Nephron (organoid): Measurements from ENCODE around the gene EPB41L2.
A peak's percentile ranks its signal among the peaks of the same experiment; 100 is the strongest.
"Not testable (repeated sequence)": the region's sequence is repeated elsewhere in the genome, so short reads cannot be mapped to it uniquely, and the experiment has no call there.

ENCODE experiments used
- H3K27ac Mint-ChIP-seq, 3 experiments: 2 replicates each; pipeline ENCODE4 v1.8.0; 2020; ENCODE audit warnings: mixed read lengths in 3 of 3, mild to moderate bottlenecking in 2 of 3, moderate library complexity in 1 of 3
- H3K27me3 Mint-ChIP-seq: 2 replicates; pipeline ENCODE4 v1.8.0; 2021; ENCODE audit warnings: low read depth, mild to moderate bottlenecking, moderate library complexity, mixed read lengths
- H3K36me3 Mint-ChIP-seq: 2 replicates; pipeline ENCODE4 v1.8.0; 2020; ENCODE audit warnings: low read depth, mixed read lengths
- H3K4me1 Mint-ChIP-seq: 2 replicates; pipeline ENCODE4 v1.8.0; 2020; ENCODE audit warnings: mixed read lengths
- H3K4me3 Mint-ChIP-seq, 3 experiments: 2 replicates each; pipeline ENCODE4 v1.8.0; 2020; ENCODE audit warnings: mild to moderate bottlenecking in 3 of 3, mixed read lengths in 3 of 3, moderate library complexity in 2 of 3
- H3K9me3 Mint-ChIP-seq: 2 replicates; pipeline ENCODE4 v1.8.0; 2020; ENCODE audit warnings: mixed read lengths
- TF ChIP-seq, protein P1 (sequence below), 3 experiments: fragments of 200-600 bp; sonication (generic); IDR thresholded peaks; one replicate each; pipeline ENCODE4 v1.5.0; 2021; ENCODE audit warnings: antibody characterized with exemption in 3 of 3; ENCODE audit not compliant: unreplicated experiment in 3 of 3

The EPB41L2 gene

DNA sequence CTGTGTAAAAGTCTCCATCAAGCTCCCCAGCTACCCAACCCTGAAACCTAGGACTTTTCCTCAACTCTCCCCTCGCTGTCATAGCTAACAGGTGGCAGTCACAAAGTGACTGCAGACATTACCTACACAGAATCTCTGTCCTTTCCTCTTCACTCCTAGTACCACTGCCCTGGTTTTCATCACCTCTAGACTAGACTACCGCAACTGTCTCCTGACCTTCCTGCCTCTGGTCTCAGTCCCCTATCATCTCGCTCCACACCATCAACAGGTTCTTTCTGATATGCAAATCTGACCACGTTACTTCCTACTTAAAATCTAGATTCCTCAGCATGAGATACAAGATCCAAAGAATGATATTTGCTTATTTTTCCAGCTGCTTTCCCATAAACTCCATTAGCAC, 142.1 kb downstream of the EPB41L2 start:
- H3K27me3 Mint-ChIP-seq, result no peaks in the 10 kb centered on the region
- no peak overlapping the region for H3K4me3 Mint-ChIP-seq
- H3K9me3 Mint-ChIP-seq, result no peaks in the 10 kb centered on the region
- TF ChIP-seq, protein P1, sequence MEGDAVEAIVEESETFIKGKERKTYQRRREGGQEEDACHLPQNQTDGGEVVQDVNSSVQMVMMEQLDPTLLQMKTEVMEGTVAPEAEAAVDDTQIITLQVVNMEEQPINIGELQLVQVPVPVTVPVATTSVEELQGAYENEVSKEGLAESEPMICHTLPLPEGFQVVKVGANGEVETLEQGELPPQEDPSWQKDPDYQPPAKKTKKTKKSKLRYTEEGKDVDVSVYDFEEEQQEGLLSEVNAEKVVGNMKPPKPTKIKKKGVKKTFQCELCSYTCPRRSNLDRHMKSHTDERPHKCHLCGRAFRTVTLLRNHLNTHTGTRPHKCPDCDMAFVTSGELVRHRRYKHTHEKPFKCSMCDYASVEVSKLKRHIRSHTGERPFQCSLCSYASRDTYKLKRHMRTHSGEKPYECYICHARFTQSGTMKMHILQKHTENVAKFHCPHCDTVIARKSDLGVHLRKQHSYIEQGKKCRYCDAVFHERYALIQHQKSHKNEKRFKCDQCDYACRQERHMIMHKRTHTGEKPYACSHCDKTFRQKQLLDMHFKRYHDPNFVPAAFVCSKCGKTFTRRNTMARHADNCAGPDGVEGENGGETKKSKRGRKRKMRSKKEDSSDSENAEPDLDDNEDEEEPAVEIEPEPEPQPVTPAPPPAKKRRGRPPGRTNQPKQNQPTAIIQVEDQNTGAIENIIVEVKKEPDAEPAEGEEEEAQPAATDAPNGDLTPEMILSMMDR (IDR thresholded peaks at IDR 0.05; ENCODE audit: unreplicated experiment in 3 of 3), result no peak
- peaks cover 17% of the 10 kb centered on the region for H3K36me3 Mint-ChIP-seq
- H3K4me1 Mint-ChIP-seq, result peaks cover 4% of the 10 kb centered on the region
- no peak overlapping the region for H3K27ac Mint-ChIP-seq

GRCh38 chr6:130918171-130918570, 144.9 kb downstream of the EPB41L2 start:
- H3K4me1 Mint-ChIP-seq, result peaks cover 5% of the 10 kb centered on the region
- H3K36me3 Mint-ChIP-seq, result peaks cover 20% of the 10 kb centered on the region
- no peaks in the 10 kb centered on the region for H3K27me3 Mint-ChIP-seq
- no peak overlapping the region for H3K4me3 Mint-ChIP-seq
- peaks cover 3% of the 10 kb centered on the region for H3K9me3 Mint-ChIP-seq
- H3K27ac Mint-ChIP-seq, result no peak overlapping the region
- TF ChIP-seq, protein P1 (IDR thresholded peaks at IDR 0.05; ENCODE audit: unreplicated experiment in 3 of 3), result no peak

GRCh38 chr6:130915606-130916005, 147.4 kb downstream of the EPB41L2 start:
- peaks cover 16% of the 10 kb centered on the region for H3K4me1 Mint-ChIP-seq
- not testable (repeated sequence) for H3K9me3 Mint-ChIP-seq, H3K4me3 Mint-ChIP-seq, H3K27ac Mint-ChIP-seq, H3K27me3 Mint-ChIP-seq
- H3K36me3 Mint-ChIP-seq, result peaks cover 22% of the 10 kb centered on the region

DNA sequence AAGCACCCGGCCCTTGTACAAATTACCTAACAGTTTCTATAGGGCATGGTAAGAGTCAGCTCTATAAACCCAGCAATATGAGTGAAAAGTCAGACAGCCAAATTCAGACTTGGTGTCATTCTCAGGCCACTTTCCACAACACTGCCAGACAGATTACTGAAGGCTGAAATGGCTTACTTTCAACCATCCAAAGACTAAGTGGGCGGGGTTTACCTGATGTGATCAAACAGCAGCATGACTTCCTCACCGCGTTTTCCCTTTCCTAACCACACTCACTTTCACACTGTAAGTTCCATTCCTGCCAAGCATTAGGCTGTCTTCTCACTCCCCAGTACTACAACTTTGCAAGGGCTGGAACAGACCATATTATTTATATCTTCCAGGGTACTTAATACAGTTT, 149.9 kb downstream of the EPB41L2 start:
- Mint-ChIP-seq H3K4me1 (peaks cover 25% of the 10 kb centered on the region), H3K27ac (peak overlapping the region; percentile 85 to 88 (median 87)), H3K4me3 (no peak overlapping the region), H3K36me3 (peaks cover 35% of the 10 kb centered on the region), H3K9me3 (peaks cover 11% of the 10 kb centered on the region), H3K27me3 (no peaks in the 10 kb centered on the region)
- TF ChIP-seq, protein P1 (IDR thresholded peaks at IDR 0.05; ENCODE audit: unreplicated experiment in 3 of 3), result no peak

GRCh38 chr6:130912434-130912833, 150.6 kb downstream of the EPB41L2 start:
- H3K27me3 Mint-ChIP-seq, result no peaks in the 10 kb centered on the region
- H3K4me1 Mint-ChIP-seq, result peaks cover 30% of the 10 kb centered on the region
- peaks cover 11% of the 10 kb centered on the region for H3K9me3 Mint-ChIP-seq
- TF ChIP-seq, protein P1 (IDR thresholded peaks at IDR 0.05; ENCODE audit: unreplicated experiment in 3 of 3), result no peak
- peak overlapping the region; percentile 85 to 88 (median 87) for H3K27ac Mint-ChIP-seq
- peaks cover 30% of the 10 kb centered on the region for H3K36me3 Mint-ChIP-seq
- H3K4me3 Mint-ChIP-seq, result peak overlapping the region in 1 of 3 experiments; percentile 46

DNA sequence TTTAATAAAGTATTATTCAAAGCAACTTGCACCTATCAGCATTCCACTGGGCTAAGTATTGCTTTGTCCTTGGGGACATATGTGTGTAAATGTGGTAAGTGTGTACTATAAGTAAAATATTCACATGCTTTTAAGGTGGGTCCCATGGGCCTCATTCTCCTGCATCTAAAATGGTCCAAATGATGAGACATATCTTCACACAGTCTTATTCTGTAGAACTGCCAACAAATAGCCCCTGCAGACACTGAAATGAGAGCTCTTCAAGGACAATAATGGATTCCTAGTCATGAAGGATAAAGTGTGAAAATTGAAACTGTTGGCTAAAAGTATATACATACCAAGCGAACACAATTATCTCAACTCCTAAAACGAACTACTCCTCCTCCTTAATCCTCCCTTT, 154.1 kb downstream of the EPB41L2 start:
- H3K27ac Mint-ChIP-seq, result no peak overlapping the region
- H3K27me3 Mint-ChIP-seq, result no peaks in the 10 kb centered on the region
- peaks cover 15% of the 10 kb centered on the region for H3K36me3 Mint-ChIP-seq
- H3K9me3 Mint-ChIP-seq, result peaks cover 8% of the 10 kb centered on the region
- H3K4me1 Mint-ChIP-seq, result peaks cover 34% of the 10 kb centered on the region
- TF ChIP-seq, protein P1 (IDR thresholded peaks at IDR 0.05; ENCODE audit: unreplicated experiment in 3 of 3), result no peak
- H3K4me3 Mint-ChIP-seq, result no peak overlapping the region
